Measurements from ENCODE around the gene ATP8B1. TPM values are rescaled to one million over a fixed set of nuclear protein-coding genes. Genes with fewer than 3 reads are reported as not detected.

ATP8B1 gene
- total RNA-seq, 1 experiment from 2014 or later: 1.1 TPM

- H2AK5ac ChIP-seq (ENCODE audit: insufficient read length, low read length): no peak overlapping the region
- H2BK15ac ChIP-seq (ENCODE audit: low read depth, low read length): no peak overlapping the region
- H2AFZ ChIP-seq (ENCODE audit: low read length): no peak overlapping the region
- H3K79me2 ChIP-seq (ENCODE audit: insufficient read depth, low read length): peaks cover 4% of the 10 kb centered on the region; the same call in 1 of the 2 replicates
- no peak overlapping the region for H3K14ac ChIP-seq (ENCODE audit: insufficient read depth, low read length)
- H3K4me1 ChIP-seq (ENCODE audit: insufficient read depth, low read length): peaks cover 2% of the 10 kb centered on the region; the same call in 1 of the 2 replicates
- peaks cover 7 to 10% of the 10 kb centered on the region in 2 experiments; a peak in 3 of 4 replicates for H3K4me1 Mint-ChIP-seq
- peaks cover 24 to 58% (median 50%) of the 10 kb centered on the region in 3 experiments; a peak in 6 of 7 replicates for H3K36me3 Mint-ChIP-seq (ENCODE audit: insufficient read depth in 1 of 3, low read depth in 3 of 3)
- no peak overlapping the region for H3K18ac ChIP-seq (ENCODE audit: insufficient read length, low read depth, low read length)
- DNase-seq: no peak
- H3K56ac ChIP-seq (ENCODE audit: insufficient read length, low read depth, low read length): no peak overlapping the region
- no peak overlapping the region for H4K8ac ChIP-seq (replicated peaks; ENCODE audit: insufficient read length, low read depth, low read length)
- no peak overlapping the region for H3K27ac ChIP-seq (ENCODE audit: insufficient read length, low read depth, low read length)
- no peak overlapping the region for H3K4ac ChIP-seq (ENCODE audit: low read depth, low read length)
- TF ChIP-seq, protein P1, sequence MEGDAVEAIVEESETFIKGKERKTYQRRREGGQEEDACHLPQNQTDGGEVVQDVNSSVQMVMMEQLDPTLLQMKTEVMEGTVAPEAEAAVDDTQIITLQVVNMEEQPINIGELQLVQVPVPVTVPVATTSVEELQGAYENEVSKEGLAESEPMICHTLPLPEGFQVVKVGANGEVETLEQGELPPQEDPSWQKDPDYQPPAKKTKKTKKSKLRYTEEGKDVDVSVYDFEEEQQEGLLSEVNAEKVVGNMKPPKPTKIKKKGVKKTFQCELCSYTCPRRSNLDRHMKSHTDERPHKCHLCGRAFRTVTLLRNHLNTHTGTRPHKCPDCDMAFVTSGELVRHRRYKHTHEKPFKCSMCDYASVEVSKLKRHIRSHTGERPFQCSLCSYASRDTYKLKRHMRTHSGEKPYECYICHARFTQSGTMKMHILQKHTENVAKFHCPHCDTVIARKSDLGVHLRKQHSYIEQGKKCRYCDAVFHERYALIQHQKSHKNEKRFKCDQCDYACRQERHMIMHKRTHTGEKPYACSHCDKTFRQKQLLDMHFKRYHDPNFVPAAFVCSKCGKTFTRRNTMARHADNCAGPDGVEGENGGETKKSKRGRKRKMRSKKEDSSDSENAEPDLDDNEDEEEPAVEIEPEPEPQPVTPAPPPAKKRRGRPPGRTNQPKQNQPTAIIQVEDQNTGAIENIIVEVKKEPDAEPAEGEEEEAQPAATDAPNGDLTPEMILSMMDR (conservative IDR thresholded peaks at IDR 0.05): no peak
- H3K4me3 Mint-ChIP-seq: no peak overlapping the region
- no peak overlapping the region for H2BK120ac ChIP-seq (ENCODE audit: low read depth, low read length, poor library complexity, severe bottlenecking)
- no peak overlapping the region for H2BK5ac ChIP-seq (ENCODE audit: insufficient read length, low read length)
- no peak overlapping the region for H3K23ac ChIP-seq (ENCODE audit: insufficient read length, low read depth, low read length)
- H4K20me1 ChIP-seq (ENCODE audit: control insufficient read depth, insufficient read depth, insufficient read length): no peaks in the 10 kb centered on the region
- no peak overlapping the region for H3K27ac Mint-ChIP-seq
- no peak overlapping the region for H2BK12ac ChIP-seq (ENCODE audit: insufficient read length, low read depth, low read length)
- no peak overlapping the region for H3K4me2 ChIP-seq (ENCODE audit: insufficient read depth, insufficient read length, low read length)
- no peaks in the 10 kb centered on the region; a peak in 1 of 5 replicates for H3K9me3 Mint-ChIP-seq
- no peak overlapping the region for H3T11ph ChIP-seq (ENCODE audit: low read length)
- WGBS (ENCODE audit: extremely low coverage, insufficient read length, low lambda C conversion rate): no CpG with 5 or more reads among the region's 3 CpGs
- H4K91ac ChIP-seq (ENCODE audit: insufficient read length, low read depth, low read length): no peak overlapping the region
- H2BK20ac ChIP-seq (ENCODE audit: low read depth, low read length, poor library complexity, severe bottlenecking): no peak overlapping the region
- H4K5ac ChIP-seq (ENCODE audit: insufficient read length, low read depth, low read length): no peak overlapping the region
- H3K9me3 ChIP-seq (ENCODE audit: control insufficient read depth, low read depth, low read length): no peaks in the 10 kb centered on the region
- no peaks in the 10 kb centered on the region for H3K27me3 ChIP-seq (ENCODE audit: insufficient read depth, low read length)
- H3K9ac ChIP-seq (ENCODE audit: extremely low read depth, insufficient read length, low read length): no peak overlapping the region
- no peaks in the 10 kb centered on the region for H3K27me3 Mint-ChIP-seq (ENCODE audit: low read depth)
- peaks cover 7% of the 10 kb centered on the region for H3K79me1 ChIP-seq (ENCODE audit: insufficient read depth, low read depth, low read length, poor library complexity, severe bottlenecking)
- no peaks in the 10 kb centered on the region for H3K23me2 ChIP-seq (ENCODE audit: insufficient read length, low read depth, low read length, poor library complexity, severe bottlenecking)
These were observed 184.2 kb downstream of the ATP8B1 start for GRCh38 chr18:57618910-57619309.

All from H9 (cell line).